ENCODE measurements around the gene SLC6A3. TPM values are rescaled to one million over a fixed set of nuclear protein-coding genes. Genes with fewer than 3 reads are reported as not detected.

Gene SLC6A3
- polyA plus RNA-seq, 10 donors, result 0.05 TPM; not detected in 8

- DNase-seq, result peak in 2 of 3 donors; percentile 34 to 53
Measured at GRCh38 chr5:1409381-1410110, 35.7 kb downstream of the SLC6A3 start.

DNA sequence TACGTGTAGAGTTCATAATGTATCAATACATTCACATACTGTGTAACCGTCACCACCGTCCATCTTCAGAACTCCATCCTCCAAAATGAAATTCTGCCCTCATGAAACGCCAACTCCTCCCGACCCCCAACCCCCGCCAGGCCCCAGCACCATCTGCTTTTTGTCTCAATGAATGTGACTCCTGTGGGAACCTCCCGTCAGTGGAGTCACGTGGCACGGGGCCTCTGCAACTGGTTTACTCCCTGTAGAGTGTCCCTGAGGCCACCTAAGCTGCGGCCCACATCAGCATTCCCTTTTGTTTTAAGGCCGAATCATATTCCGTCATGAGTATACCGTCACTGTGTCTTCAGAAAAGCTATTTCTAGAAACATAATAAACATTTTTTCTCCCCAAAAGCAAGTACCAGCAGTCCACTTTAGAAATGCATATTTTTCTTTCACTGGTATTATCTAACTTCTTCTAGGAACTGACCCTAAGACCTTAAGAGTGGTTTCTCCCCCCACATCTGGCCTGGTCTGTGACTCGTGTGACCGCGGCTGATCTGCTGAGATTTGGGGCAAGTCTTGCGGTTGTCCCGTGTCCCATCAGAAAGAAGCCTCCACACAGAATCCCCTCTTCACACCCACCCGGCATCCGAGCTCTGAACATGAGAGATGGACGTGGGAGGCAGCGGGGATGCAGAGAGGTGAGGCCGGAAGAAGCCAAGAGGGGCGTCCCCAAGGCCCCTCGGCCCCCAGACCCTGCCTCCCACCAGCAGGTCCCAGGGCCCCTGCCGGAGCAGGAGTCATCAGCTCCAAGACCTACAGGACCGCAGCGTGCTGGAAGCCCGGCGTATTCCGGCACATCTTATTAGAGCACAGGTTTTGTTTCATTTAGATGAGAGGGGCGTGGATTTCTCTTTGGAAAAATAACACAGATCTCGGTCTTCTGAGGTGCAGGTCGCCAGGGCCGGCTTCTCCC, 38.3 kb downstream of the SLC6A3 start:
- DNase-seq, result no peak

- no peak for DNase-seq
Measured at GRCh38 chr5:1405539-1406530, 39.4 kb downstream of the SLC6A3 start.

DNA sequence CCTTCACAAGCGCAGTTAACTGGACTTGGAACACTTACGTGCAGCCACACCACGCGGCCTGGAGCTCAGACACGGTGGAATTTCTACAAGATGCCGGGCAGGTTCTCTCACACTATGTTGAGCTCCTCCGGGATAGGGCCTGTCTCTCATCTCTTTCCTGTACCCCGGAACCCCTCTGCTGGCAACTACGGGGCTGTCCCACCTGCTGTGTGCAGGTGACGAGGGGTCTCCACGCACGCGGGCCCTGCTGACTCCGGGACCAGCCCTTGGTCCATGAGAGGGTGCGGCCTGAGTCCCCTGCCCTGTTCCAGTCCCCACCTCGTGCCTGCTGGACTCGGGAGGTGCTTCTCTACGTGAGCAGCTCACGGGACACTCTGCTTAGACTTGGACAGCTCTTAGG, 40.1 kb downstream of the SLC6A3 start:
- DNase-seq, result no peak

DNA sequence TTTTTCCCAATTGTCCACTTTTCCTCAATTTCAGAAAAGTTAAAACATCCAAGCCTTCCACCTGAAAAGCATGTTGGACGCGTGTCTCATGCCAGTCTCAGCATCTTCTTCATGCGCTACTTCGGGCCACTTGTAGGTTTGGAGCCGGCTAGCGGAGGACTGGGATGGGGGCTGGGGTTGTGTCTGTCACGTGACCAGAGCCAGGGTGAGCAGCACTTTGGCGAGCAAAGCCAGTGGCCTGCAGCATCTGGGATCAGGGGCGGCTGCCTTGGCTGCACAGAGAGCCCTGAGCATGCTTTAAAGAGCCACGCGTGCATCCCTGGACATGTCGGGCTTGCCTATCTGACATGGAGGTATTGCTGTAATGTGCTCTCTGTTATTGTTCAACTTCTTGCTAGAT, 41.2 kb downstream of the SLC6A3 start:
- no peak for DNase-seq

- DNase-seq, result no peak
Measured at GRCh38 chr5:1402611-1403255, 42.5 kb downstream of the SLC6A3 start.

GRCh38 chr5:1401536-1402138, 43.6 kb downstream of the SLC6A3 start:
- no peak for DNase-seq

DNA sequence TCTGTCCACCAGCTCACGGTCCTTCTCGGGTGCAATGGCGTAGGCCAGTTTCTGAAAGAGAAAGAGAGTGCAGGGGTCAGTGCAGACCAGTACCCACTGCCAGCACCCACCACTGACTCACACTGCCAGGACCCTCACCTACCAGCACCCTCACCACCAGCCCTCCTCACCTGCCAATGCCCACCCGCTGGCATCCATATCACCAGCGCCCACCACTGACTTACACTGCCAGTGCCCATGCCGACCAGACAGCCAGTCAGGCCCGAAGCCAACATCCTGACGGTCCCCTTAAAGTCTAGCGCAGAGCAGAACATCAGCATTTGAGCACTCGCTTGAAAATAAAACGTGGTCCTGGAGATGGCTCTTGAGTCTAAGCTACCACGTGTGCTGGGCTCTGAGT, 44.3 kb downstream of the SLC6A3 start:
- no peak for DNase-seq

DNA sequence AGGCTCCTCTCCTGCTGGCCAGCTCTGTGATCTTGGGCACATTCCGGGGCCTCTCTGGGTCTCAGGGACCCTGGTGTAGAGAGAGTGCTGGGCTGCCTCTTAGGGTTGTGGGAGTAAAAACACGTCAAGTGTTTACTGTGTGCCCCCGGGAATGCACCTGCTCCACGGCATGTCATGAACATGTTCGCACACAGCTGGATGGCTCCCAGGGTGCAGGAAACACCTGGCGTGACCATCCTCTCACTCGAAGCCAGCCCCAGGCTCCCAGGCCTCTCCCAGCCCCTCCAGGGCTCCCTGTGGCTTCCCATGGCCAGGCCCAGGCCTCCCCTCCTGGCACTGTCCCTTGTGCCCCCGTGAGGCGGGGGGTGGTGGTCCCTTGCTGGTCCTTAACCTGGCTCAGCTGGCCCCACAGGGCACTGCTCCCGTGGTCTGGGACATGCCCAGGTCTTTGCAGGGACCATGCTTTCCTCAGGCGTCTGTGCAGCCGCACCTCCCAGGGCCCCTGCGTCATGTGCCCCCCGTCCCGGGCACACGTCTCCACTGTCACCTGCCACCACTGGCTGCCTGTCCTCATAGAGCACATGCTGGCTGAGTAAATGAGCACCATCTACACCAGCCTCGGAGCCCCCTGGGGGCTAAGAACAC, 44.9 kb downstream of the SLC6A3 start:
- no peak for DNase-seq

- no peak for DNase-seq
Measured at GRCh38 chr5:1399737-1400136, 45.5 kb downstream of the SLC6A3 start.

DNA sequence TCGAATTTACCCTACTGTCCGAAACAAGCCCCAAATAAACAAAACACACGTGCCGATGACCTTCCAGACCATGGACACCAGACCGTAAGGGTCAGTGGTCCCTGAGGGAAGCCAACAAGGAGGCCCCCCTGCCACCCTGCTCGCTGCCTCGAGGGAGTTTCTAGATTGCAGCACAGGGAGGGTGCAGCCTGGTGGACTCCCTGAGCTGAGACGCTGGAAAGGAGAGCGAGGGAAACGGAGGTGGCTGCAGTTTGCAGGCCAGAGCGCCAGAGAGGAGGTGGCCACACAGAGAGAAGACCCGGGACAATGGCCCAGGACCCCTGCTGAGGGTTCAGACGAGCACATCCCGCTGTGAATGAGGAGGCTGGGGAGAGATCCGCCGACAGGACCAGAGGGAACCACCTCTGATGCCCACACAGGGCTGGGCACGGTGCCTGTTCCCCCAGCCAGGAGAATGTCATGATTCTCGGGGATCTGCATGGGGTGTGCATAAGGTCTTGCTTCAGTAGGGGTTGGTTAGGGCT, 48.9 kb downstream of the SLC6A3 start:
- DNase-seq, result no peak

GRCh38 chr5:1394881-1395860, 50.1 kb downstream of the SLC6A3 start:
- DNase-seq, result no peak

- DNase-seq, result no peak
Measured at GRCh38 chr5:1393571-1394501, 51.4 kb downstream of the SLC6A3 start.

- DNase-seq, result no peak
Measured at GRCh38 chr5:1392801-1393565, 52.3 kb downstream of the SLC6A3 start.

- no peak for DNase-seq
Measured at GRCh38 chr5:1392261-1392660, 53.0 kb downstream of the SLC6A3 start.

DNA sequence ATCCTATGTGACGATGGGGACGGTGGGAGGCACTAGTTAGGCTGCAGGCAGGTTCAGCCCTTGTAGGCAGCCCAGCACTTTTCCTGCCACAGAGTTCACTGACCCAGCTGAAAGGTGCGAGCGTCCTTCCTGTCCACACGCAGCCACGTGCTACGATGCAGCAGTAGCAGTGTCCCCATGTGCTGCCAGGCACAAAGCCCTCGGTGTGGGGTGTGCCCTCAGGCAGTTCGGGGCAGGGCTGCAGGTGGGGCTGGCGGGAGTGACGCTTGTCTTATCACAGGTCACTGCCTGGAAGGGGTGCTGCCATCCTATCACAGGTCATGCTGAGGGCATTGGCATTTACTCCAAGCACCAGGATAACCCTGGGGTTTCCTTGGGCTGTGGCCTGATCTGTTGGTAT, 53.5 kb downstream of the SLC6A3 start:
- no peak for DNase-seq
